ENCODE measurements around the gene SLCO4A1. TPM values are rescaled to one million over a fixed set of nuclear protein-coding genes. Genes with fewer than 3 reads are reported as not detected.

Gene SLCO4A1
- 0.09 and 0.14 TPM in 2 replicates for total RNA-seq

DNA sequence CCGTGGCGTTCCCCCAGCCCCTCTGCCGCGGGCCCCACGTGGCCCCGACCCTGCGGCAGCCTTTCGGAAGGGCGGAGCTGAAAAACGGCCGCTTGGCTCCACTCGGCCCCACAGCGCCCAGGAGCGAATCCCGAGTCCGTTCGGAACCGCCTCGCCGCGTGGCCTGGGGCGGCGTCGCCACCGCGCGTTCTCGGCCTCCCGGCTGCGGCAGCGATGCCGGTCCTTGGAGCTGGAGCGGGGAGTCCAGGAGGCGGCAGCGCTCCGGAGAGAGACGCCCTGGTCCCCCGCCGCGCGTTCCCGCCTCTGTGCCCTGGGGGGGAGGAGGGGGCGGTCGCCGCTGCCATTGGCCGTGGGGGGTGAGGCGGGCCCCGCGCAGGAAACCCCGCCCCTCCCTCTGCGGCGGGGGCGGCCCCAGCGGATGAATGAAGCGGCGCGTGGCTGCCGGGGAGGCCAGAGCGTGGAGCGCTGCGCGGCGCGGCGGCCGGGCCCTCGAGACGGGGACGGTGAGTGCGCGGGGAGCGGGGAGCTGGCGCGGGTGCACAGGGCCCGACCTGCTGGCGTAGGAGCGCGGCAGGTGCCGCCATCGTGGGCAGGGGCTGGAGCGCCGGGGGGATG is at the start of gene SLCO4A1:
SLCO4A1 (plus strand) TSS at position 453 of the 615 bp plus-strand sequence. CDS start 13,952 bp downstream, outside the sequence.

GRCh38 chr20:62708591-62709536 is 66.6 kb downstream of the SLCO4A1 start, which contains the start of gene NTSR1:
NTSR1 (plus strand) TSS chr20:62708836; CDS start chr20:62709208, 372 bp downstream.

Other genes with a start within 250 kb of the SLCO4A1 start
- 0.28 and 0.74 TPM in 2 replicates for gene CABLES2, start 235.2 kb upstream of the SLCO4A1 start, total RNA-seq
- not detected in 2 replicates for gene RBBP8NL, start 215.0 kb upstream of the SLCO4A1 start, total RNA-seq
- gene GATA5, start 166.5 kb upstream of the SLCO4A1 start, total RNA-seq: not detected in 2 replicates
- 0.09 TPM in 1 of 2 replicates, not detected in the other for gene NTSR1, start 66.3 kb downstream of the SLCO4A1 start, total RNA-seq
- 15.8 and 17.7 TPM in 2 replicates for gene MRGBP, start 154.0 kb downstream of the SLCO4A1 start, total RNA-seq
- 33.0 and 38.6 TPM in 2 replicates for gene OGFR, start 162.3 kb downstream of the SLCO4A1 start, total RNA-seq
- 0.57 and 0.74 TPM in 2 replicates for gene COL9A3, start 174.5 kb downstream of the SLCO4A1 start, total RNA-seq
- gene TCFL5, start 219.3 kb downstream of the SLCO4A1 start, total RNA-seq: 14.1 and 18.7 TPM in 2 replicates